B cell (primary cell): ENCODE results near the gene CBLB. TPM values are rescaled to one million over a fixed set of nuclear protein-coding genes. Genes with fewer than 3 reads are reported as not detected.

ENCODE experiments used
- ATAC-seq: fragments of 200-7000 bp; cut with Tn5 transposase; one replicate; pipeline ENCODE4 v1.10.0; 2021; ENCODE audit warnings: low read depth, mild to moderate bottlenecking, moderate number of reproducible peaks, moderate library complexity
- CTCF ChIA-PET: fragments of 350-600 bp; sonication (Branson Sonifier 250); formaldehyde crosslinking; loops from one replicate; lab custom pipeline; 2021; ENCODE audit warnings: antibody characterized with exemption, inconsistent platforms; lab: Charles Lee
- POLR2A ChIA-PET: fragments of 350-600 bp; sonication (Branson Sonifier 250); formaldehyde crosslinking; loops from one replicate; lab custom pipeline; 2021; ENCODE audit warnings: antibody characterized with exemption; lab: Charles Lee
- DNase-seq: peaks from one replicate; pipeline ENCODE4 v3.0.0; 2013
- H2AFZ ChIP-seq: 2 replicates; pipeline ENCODE4 v1.6.1; 2012; ENCODE audit warnings: mild to moderate bottlenecking, low read depth, low read length; ENCODE audit not compliant: insufficient read depth, poor library complexity, severe bottlenecking
- H3K27ac ChIP-seq, 2 donors: 1 replicate in 1 of 2; 2 replicates in 1 of 2; pipeline ENCODE4 v1.5.1; 2012 to 2013; ENCODE audit warnings: low read length in 2 of 2, mild to moderate bottlenecking in 2 of 2, moderate library complexity in 1 of 2
- H3K27me3 ChIP-seq, 4 experiments: fragments of 200-600 bp in 1 of 4; sonication (generic) in 1 of 4; replicated peaks in 1 of 4; 1 replicate in 2 of 4; 2 replicates in 2 of 4; pipeline versions ENCODE4 v1.6.1 to v1.7.0; 2013 to 2016; ENCODE audit warnings: low read length in 3 of 4, mild to moderate bottlenecking in 2 of 4, mixed read lengths in 1 of 4, moderate library complexity in 1 of 4; ENCODE audit not compliant: insufficient read depth in 4 of 4, control insufficient read depth in 3 of 4; ENCODE audit errors: control extremely low read depth in 1 of 4
- H3K36me3 ChIP-seq, 2 experiments: replicated peaks in 1 of 2; 1 replicate in 1 of 2; 2 replicates in 1 of 2; pipeline versions ENCODE4 v1.6.1 to v1.7.1; 2013; ENCODE audit warnings: low read length in 1 of 2; ENCODE audit not compliant: insufficient read depth in 2 of 2, control insufficient read depth in 1 of 2; ENCODE audit errors: control extremely low read depth in 1 of 2, extremely low read depth in 1 of 2
- H3K4me1 ChIP-seq, 2 donors: fragments of 200-600 bp in 1 of 2; sonication (generic) in 1 of 2; 1 replicate in 1 of 2; 2 replicates in 1 of 2; pipeline versions ENCODE4 v1.5.1 to v1.6.1; 2013 to 2017; ENCODE audit warnings: low read length in 2 of 2; ENCODE audit not compliant: control insufficient read depth in 2 of 2, insufficient read depth in 2 of 2
- H3K4me2 ChIP-seq: replicated peaks from 2 replicates; pipeline ENCODE3; 2012; ENCODE audit warnings: mild to moderate bottlenecking, low read depth, low read length; ENCODE audit not compliant: poor library complexity, severe bottlenecking
- H3K4me3 ChIP-seq, 5 experiments: fragments of 200-600 bp in 1 of 5; sonication (generic) in 1 of 5; 1 replicate in 3 of 5; 2 replicates in 2 of 5; pipeline versions ENCODE4 v1.5.1 to v1.7.0; 2011 to 2016; ENCODE audit warnings: low read length in 4 of 5, mild to moderate bottlenecking in 4 of 5, low read depth in 2 of 5, control low read depth in 1 of 5, moderate library complexity in 1 of 5; ENCODE audit not compliant: insufficient read depth in 1 of 5; ENCODE audit errors: control extremely low read depth in 1 of 5, extremely low read depth in 1 of 5
- H3K79me2 ChIP-seq: fragments of 200-600 bp; sonication (generic); one replicate; pipeline ENCODE4 v1.6.0; 2016; ENCODE audit warnings: low read length; ENCODE audit not compliant: control insufficient read depth, insufficient read depth
- H3K9ac ChIP-seq: fragments of 200-600 bp; sonication (generic); 2 replicates; pipeline ENCODE4 v1.6.1; 2017; ENCODE audit warnings: mild to moderate bottlenecking, low read length, moderate library complexity
- H3K9me3 ChIP-seq, 3 donors: one replicate each; pipeline versions ENCODE4 v1.6.1 to v1.7.1; 2013; ENCODE audit warnings: low read length in 2 of 3; ENCODE audit not compliant: control insufficient read depth in 2 of 3, insufficient read depth in 1 of 3; ENCODE audit errors: control extremely low read depth in 1 of 3
- H4K20me1 ChIP-seq: 2 replicates; pipeline ENCODE4 v1.6.0; 2012; ENCODE audit warnings: mild to moderate bottlenecking, low read length; ENCODE audit not compliant: insufficient read depth, control insufficient read depth, poor library complexity, severe bottlenecking
- H3K27ac Mint-ChIP-seq: one replicate; pipeline ENCODE4 v1.8.0; 2021; ENCODE audit warnings: mixed read lengths
- H3K27me3 Mint-ChIP-seq: one replicate; pipeline ENCODE4 v1.8.0; 2021; ENCODE audit warnings: mixed read lengths
- H3K4me1 Mint-ChIP-seq: one replicate; pipeline ENCODE4 v1.8.0; 2021; ENCODE audit warnings: mixed read lengths
- H3K4me3 Mint-ChIP-seq: one replicate; pipeline ENCODE4 v1.8.0; 2021; ENCODE audit warnings: mixed read lengths
- H3K9me3 Mint-ChIP-seq: one replicate; pipeline ENCODE4 v1.8.0; 2022; ENCODE audit warnings: mixed read lengths; ENCODE audit not compliant: insufficient read depth
- CTCF ChIP-seq: fragments of 200-600 bp; IDR thresholded peaks from one replicate; pipeline ENCODE4 v1.8.0; 2022; ENCODE audit warnings: antibody characterized with exemption, mild to moderate bottlenecking
- EZH2 ChIP-seq: IDR thresholded peaks from 2 replicates; pipeline ENCODE4 v1.6.1; 2012; ENCODE audit warnings: borderline replicate concordance, low read depth, mild to moderate bottlenecking, moderate library complexity, low read length; ENCODE audit not compliant: insufficient read depth, poor library complexity, severe bottlenecking
- WGBS: methylation state at CpG from one replicate; pipeline ENCODE4 v1.1.5; 2013; ENCODE audit warnings: missing lambda C conversion rate; ENCODE audit not compliant: insufficient coverage; 5-methylcytosine and 5-hydroxymethylcytosine counted together
- intact Hi-C: fragments of 100-400 bp; cut with micrococcal nuclease; formaldehyde crosslinking; loops from one replicate; pipeline ENCODE4 v1.10.0; 2022
- polyA plus RNA-seq: library from polyadenylated mRNA; depleted of rRNA; stranded (reverse); fragments of >200 nt; gene quantifications from 2 replicates; pipeline ENCODE4 v1.2.3, GENCODE V29; 2012
- total RNA-seq, 2 donors: library from RNA; stranded (reverse); fragments of 120-200 nt in 1 of 2; gene quantifications; 1 replicate in 1 of 2; 2 replicates in 1 of 2; pipeline versions ENCODE4 v1.2.3 to v1.2.4, GENCODE V29; 2013 to 2022

Gene CBLB
- total and polyA plus RNA-seq, 2 donors (not counting 1 experiment from before 2014, with no cell fraction given), result 19.0 to 135 TPM

GRCh38 chr3:105616374-105617121 lies 252.3 kb downstream of the CBLB start:
- Histone ChIP-seq H3K79me2 (no peaks in the 10 kb centered on the region), H3K27me3 (no peaks in the 10 kb centered on the region), H3K4me2 (no peak overlapping the region), H3K36me3 (no peaks in the 10 kb centered on the region), H3K9ac (no peak overlapping the region), H3K4me3 (no peak overlapping the region), H3K4me1 (no peaks in the 10 kb centered on the region), H3K27ac (no peak overlapping the region), H4K20me1 (no peaks in the 10 kb centered on the region), H3K9me3 (no peaks in the 10 kb centered on the region), H2AFZ (no peak overlapping the region)
- DNase-seq (no peak), ATAC-seq (no peak)
- ChIA-PET CTCF (no interaction called here), POLR2A (no interaction called here)
- 100% methylated on average over 1 of the region's 5 CpGs for WGBS
- intact Hi-C loops, result no loop called here
- no peak overlapping the region for H3K27ac Mint-ChIP-seq
- no peaks in the 10 kb centered on the region for H3K4me1 Mint-ChIP-seq
- no peak overlapping the region for H3K4me3 Mint-ChIP-seq
- no peaks in the 10 kb centered on the region for H3K27me3 Mint-ChIP-seq
- no peaks in the 10 kb centered on the region for H3K9me3 Mint-ChIP-seq
- no peak for TF ChIP-seq CTCF
- no peak for TF ChIP-seq EZH2

GRCh38 chr3:105615814-105616213 lies 253.0 kb downstream of the CBLB start:
- Mint-ChIP-seq H3K4me3 (no peak overlapping the region), H3K4me1 (no peaks in the 10 kb centered on the region), H3K9me3 (no peaks in the 10 kb centered on the region), H3K27me3 (no peaks in the 10 kb centered on the region), H3K27ac (no peak overlapping the region)
- Histone ChIP-seq H3K9me3 (no peaks in the 10 kb centered on the region), H3K4me3 (no peak overlapping the region), H3K36me3 (no peaks in the 10 kb centered on the region), H3K27ac (no peak overlapping the region), H3K4me1 (no peaks in the 10 kb centered on the region), H3K79me2 (no peaks in the 10 kb centered on the region), H3K27me3 (no peaks in the 10 kb centered on the region), H3K9ac (no peak overlapping the region), H4K20me1 (no peaks in the 10 kb centered on the region), H2AFZ (no peak overlapping the region), H3K4me2 (no peak overlapping the region)
- TF ChIP-seq CTCF, result no peak
- TF ChIP-seq EZH2, result no peak
- ChIA-PET CTCF (no interaction called here), POLR2A (no interaction called here)
- 82% methylated on average over 1 of the region's 3 CpGs for WGBS
- DNase-seq, result no peak
- intact Hi-C loops, result no loop called here
- no peak for ATAC-seq
